OCI-LY1 (cell line): Measurements from ENCODE around the gene ORC2.
A peak's percentile ranks its signal among the peaks of the same experiment; 100 is the strongest.

ENCODE experiments used
- H2AFZ ChIP-seq: fragments of 200-600 bp; sonication (generic), shearing (Covaris generic); 2 replicates; pipeline ENCODE4 v1.6.0; 2014; ENCODE audit warnings: antibody characterized with exemption, mild to moderate bottlenecking, low read length
- H3F3A ChIP-seq: fragments of 200-600 bp; sonication (generic), shearing (Covaris generic); 2 replicates; pipeline ENCODE4 v1.6.0; 2014; ENCODE audit warnings: mild to moderate bottlenecking, antibody characterized with exemption, low read length, moderate library complexity; ENCODE audit not compliant: insufficient read depth
- H3K27ac ChIP-seq: fragments of 200-600 bp; sonication (generic); 2 replicates; pipeline ENCODE4 v1.5.1; 2014; ENCODE audit warnings: low read length, mixed run types, mild to moderate bottlenecking, low read depth; ENCODE audit not compliant: poor library complexity, severe bottlenecking
- H3K27me3 ChIP-seq: fragments of 200-600 bp; sonication (generic); 2 replicates; pipeline ENCODE4 v1.6.0; 2014; ENCODE audit warnings: antibody characterized with exemption, mild to moderate bottlenecking, low read length, moderate library complexity; ENCODE audit not compliant: insufficient read depth
- H3K36me3 ChIP-seq: fragments of 200-600 bp; sonication (generic); 2 replicates; pipeline ENCODE4 v1.6.1; 2014; ENCODE audit warnings: mild to moderate bottlenecking, antibody characterized with exemption, low read length, moderate library complexity, mixed read lengths; ENCODE audit not compliant: insufficient read depth
- H3K4me1 ChIP-seq: fragments of 200-600 bp; sonication (generic); 2 replicates; pipeline ENCODE4 v1.5.1; 2014; ENCODE audit warnings: mild to moderate bottlenecking, low read length, moderate library complexity; ENCODE audit not compliant: insufficient read depth, severe bottlenecking
- H3K4me2 ChIP-seq: fragments of 200-600 bp; sonication (generic), shearing (Covaris generic); 2 replicates; pipeline ENCODE4 v1.6.1; 2014; ENCODE audit warnings: low read length
- H3K4me3 ChIP-seq: fragments of 200-600 bp; sonication (generic); 2 replicates; pipeline ENCODE4 v1.5.1; 2014; ENCODE audit warnings: low read length, low read depth, mild to moderate bottlenecking, mixed read lengths; ENCODE audit not compliant: poor library complexity, severe bottlenecking
- H3K79me2 ChIP-seq: fragments of 200-600 bp; shearing (Covaris generic); 2 replicates; pipeline ENCODE4 v1.6.1; 2016; ENCODE audit warnings: mixed run types, low read length, mixed read lengths; ENCODE audit not compliant: insufficient read depth
- H3K9ac ChIP-seq: fragments of 200-600 bp; sonication (generic), shearing (Covaris generic); 2 replicates; pipeline ENCODE4 v1.6.1; 2014; ENCODE audit warnings: mild to moderate bottlenecking, low read length, mixed read lengths
- H3K9me2 ChIP-seq: fragments of 200-600 bp; sonication (generic), shearing (Covaris generic); 2 replicates; pipeline ENCODE4 v1.6.1; 2014; ENCODE audit warnings: low read depth, mild to moderate bottlenecking, low read length, mixed read lengths
- H3K9me3 ChIP-seq: fragments of 200-600 bp; shearing (Covaris generic); 2 replicates; pipeline ENCODE4 v1.6.1; 2014; ENCODE audit warnings: low read length, mixed read lengths
- H4K20me1 ChIP-seq: fragments of 200-600 bp; sonication (generic), shearing (Covaris generic); 2 replicates; pipeline ENCODE4 v1.6.0; 2016; ENCODE audit warnings: mild to moderate bottlenecking, low read length; ENCODE audit not compliant: insufficient read depth
- CTCF ChIP-seq: fragments of 200-600 bp; sonication (generic), shearing (Covaris generic); IDR thresholded peaks from 2 replicates; pipeline ENCODE4 v1.5.1; 2017; ENCODE audit warnings: mild to moderate bottlenecking, antibody characterized with exemption, low read length, moderate library complexity, mixed read lengths
- EZH2 ChIP-seq: fragments of 200-600 bp; sonication (generic), shearing (Covaris generic); IDR thresholded peaks from 2 replicates; pipeline ENCODE4 v1.8.0; 2017; ENCODE audit warnings: borderline replicate concordance, mixed run types, mild to moderate bottlenecking, antibody characterized with exemption, low read length, moderate library complexity, mixed read lengths

The ORC2 gene

DNA sequence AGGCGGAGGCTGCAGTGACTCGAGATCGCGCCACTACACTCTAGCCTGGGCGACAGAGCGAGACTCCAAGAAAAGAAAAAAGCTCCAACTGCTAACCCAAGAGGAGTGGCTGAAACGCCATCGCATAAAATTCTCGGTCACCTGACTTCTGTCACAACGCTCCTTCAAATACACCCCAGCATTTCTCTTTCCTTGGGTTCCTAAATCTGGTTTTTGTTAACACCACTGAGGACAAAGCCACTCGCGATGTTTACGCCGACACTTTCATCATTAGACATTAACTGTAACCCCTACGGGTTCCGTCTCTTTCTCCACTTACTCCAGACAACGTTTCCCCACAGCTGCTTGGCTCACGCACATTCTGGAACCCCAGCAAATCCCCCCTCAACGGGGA is 99.7 kb downstream of the ORC2 start:
- Histone ChIP-seq H3K79me2 (peaks cover 53% of the 10 kb centered on the region), H3K9ac (peak overlapping the region; percentile 96), H3K4me3 (peak overlapping the region; percentile 79), H3K27me3 (no peaks in the 10 kb centered on the region), H3K9me3 (no peaks in the 10 kb centered on the region), H3K4me1 (peaks cover 25% of the 10 kb centered on the region), H3F3A (0 out of 2 replicates have a peak, but pooled peaks cover 3% of the 10 kb centered on the region), H3K9me2 (no peaks in the 10 kb centered on the region), H3K4me2 (peak overlapping the region; percentile 86), H3K27ac (peak overlapping the region; percentile 84), H2AFZ (no peak overlapping the region), H3K36me3 (peaks cover 48% of the 10 kb centered on the region), H4K20me1 (peaks cover 3% of the 10 kb centered on the region; the same call in 1 of the 2 replicates)
- no peak for TF ChIP-seq EZH2
- no peak for TF ChIP-seq CTCF

- peaks cover 53% of the 10 kb centered on the region for H3K79me2 ChIP-seq
- H4K20me1 ChIP-seq: peaks cover 4% of the 10 kb centered on the region; the same call in 1 of the 2 replicates
- peaks cover 25% of the 10 kb centered on the region for H3K4me1 ChIP-seq
- no peaks in the 10 kb centered on the region for H3K9me2 ChIP-seq
- H3K9ac ChIP-seq: peak overlapping the region; percentile 96
- H3K4me3 ChIP-seq: peak overlapping the region; percentile 79
- no peaks in the 10 kb centered on the region for H3K27me3 ChIP-seq
- H2AFZ ChIP-seq: no peak overlapping the region
- peaks cover 60% of the 10 kb centered on the region for H3K36me3 ChIP-seq
- H3K27ac ChIP-seq: peak overlapping the region; percentile 84
- TF ChIP-seq CTCF (no peak), EZH2 (no peak)
- H3K9me3 ChIP-seq: no peaks in the 10 kb centered on the region
- peak overlapping the region; percentile 86 for H3K4me2 ChIP-seq
- H3F3A ChIP-seq: 0 out of 2 replicates have a peak, but pooled peaks cover 3% of the 10 kb centered on the region
Observed at GRCh38 chr2:200862532-200863000, 100.9 kb downstream of the ORC2 start.

GRCh38 chr2:200861617-200862155 is 101.8 kb downstream of the ORC2 start:
- Histone ChIP-seq H3K4me3 (peak overlapping the region; percentile 79), H3K9ac (peak overlapping the region; percentile 96), H3K4me2 (peak overlapping the region; percentile 86), H3K36me3 (peaks cover 69% of the 10 kb centered on the region), H3K9me3 (no peaks in the 10 kb centered on the region), H3K9me2 (no peaks in the 10 kb centered on the region), H3F3A (0 out of 2 replicates have a peak, but pooled peaks cover 3% of the 10 kb centered on the region), H3K79me2 (peaks cover 53% of the 10 kb centered on the region), H3K27ac (no peak overlapping the region), H4K20me1 (peaks cover 6% of the 10 kb centered on the region; the same call in 1 of the 2 replicates), H3K4me1 (peaks cover 25% of the 10 kb centered on the region), H3K27me3 (no peaks in the 10 kb centered on the region), H2AFZ (no peak overlapping the region)
- no peak for TF ChIP-seq CTCF
- TF ChIP-seq EZH2: no peak
